ENCODE measurements around the gene EPHX1.

EPHX1 gene

GRCh38 chr1:225849925-225850324, 40.0 kb downstream of the EPHX1 start:
- Histone ChIP-seq H2AFZ (ENCODE audit: low read depth, low read length) (no peak overlapping the region), H3K9me3 (ENCODE audit: insufficient read depth, low read length) (no peaks in the 10 kb centered on the region), H3K79me2 (ENCODE audit: low read length) (no peaks in the 10 kb centered on the region), H3K27ac (ENCODE audit: low read length) (peak overlapping the region; percentile 94), H3K36me3 (replicated peaks; ENCODE audit: low read depth, low read length) (peaks cover 49% of the 10 kb centered on the region), H3K4me3 (ENCODE audit: low read length) (no peak overlapping the region), H3K4me1 (ENCODE audit: low read length) (peaks cover 70% of the 10 kb centered on the region), H3K9ac (ENCODE audit: low read length) (no peak overlapping the region), H4K20me1 (ENCODE audit: insufficient read depth, low read length) (no peaks in the 10 kb centered on the region), H3K27me3 (ENCODE audit: low read depth, low read length) (no peaks in the 10 kb centered on the region), H3K4me2 (ENCODE audit: low read length) (no peak overlapping the region)
- no peak for TF ChIP-seq EZH2phosphoT487 (IDR thresholded peaks at IDR 0.05; ENCODE audit: low read depth)
- TF ChIP-seq, protein P1, sequence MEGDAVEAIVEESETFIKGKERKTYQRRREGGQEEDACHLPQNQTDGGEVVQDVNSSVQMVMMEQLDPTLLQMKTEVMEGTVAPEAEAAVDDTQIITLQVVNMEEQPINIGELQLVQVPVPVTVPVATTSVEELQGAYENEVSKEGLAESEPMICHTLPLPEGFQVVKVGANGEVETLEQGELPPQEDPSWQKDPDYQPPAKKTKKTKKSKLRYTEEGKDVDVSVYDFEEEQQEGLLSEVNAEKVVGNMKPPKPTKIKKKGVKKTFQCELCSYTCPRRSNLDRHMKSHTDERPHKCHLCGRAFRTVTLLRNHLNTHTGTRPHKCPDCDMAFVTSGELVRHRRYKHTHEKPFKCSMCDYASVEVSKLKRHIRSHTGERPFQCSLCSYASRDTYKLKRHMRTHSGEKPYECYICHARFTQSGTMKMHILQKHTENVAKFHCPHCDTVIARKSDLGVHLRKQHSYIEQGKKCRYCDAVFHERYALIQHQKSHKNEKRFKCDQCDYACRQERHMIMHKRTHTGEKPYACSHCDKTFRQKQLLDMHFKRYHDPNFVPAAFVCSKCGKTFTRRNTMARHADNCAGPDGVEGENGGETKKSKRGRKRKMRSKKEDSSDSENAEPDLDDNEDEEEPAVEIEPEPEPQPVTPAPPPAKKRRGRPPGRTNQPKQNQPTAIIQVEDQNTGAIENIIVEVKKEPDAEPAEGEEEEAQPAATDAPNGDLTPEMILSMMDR (IDR thresholded peaks at IDR 0.05; ENCODE audit: low read depth, low read length) = no peak

GRCh38 chr1:225850370-225850769, 40.4 kb downstream of the EPHX1 start:
- H3K4me3 ChIP-seq (ENCODE audit: low read length) = no peak overlapping the region
- no peaks in the 10 kb centered on the region for H3K9me3 ChIP-seq (ENCODE audit: insufficient read depth, low read length)
- H3K27ac ChIP-seq (ENCODE audit: low read length) = peak overlapping the region; percentile 94
- TF ChIP-seq EZH2phosphoT487 (IDR thresholded peaks at IDR 0.05; ENCODE audit: low read depth) = no peak
- TF ChIP-seq, protein P1 (IDR thresholded peaks at IDR 0.05; ENCODE audit: low read depth, low read length) = no peak
- no peak overlapping the region for H3K9ac ChIP-seq (ENCODE audit: low read length)
- H3K4me1 ChIP-seq (ENCODE audit: low read length) = peaks cover 70% of the 10 kb centered on the region
- peaks cover 49% of the 10 kb centered on the region for H3K36me3 ChIP-seq (replicated peaks; ENCODE audit: low read depth, low read length)
- H3K79me2 ChIP-seq (ENCODE audit: low read length) = no peaks in the 10 kb centered on the region
- no peak overlapping the region for H3K4me2 ChIP-seq (ENCODE audit: low read length)
- no peaks in the 10 kb centered on the region for H4K20me1 ChIP-seq (ENCODE audit: insufficient read depth, low read length)
- H2AFZ ChIP-seq (ENCODE audit: low read depth, low read length) = no peak overlapping the region
- no peaks in the 10 kb centered on the region for H3K27me3 ChIP-seq (ENCODE audit: low read depth, low read length)

GRCh38 chr1:225851805-225852204, 41.9 kb downstream of the EPHX1 start:
- H3K79me2 ChIP-seq (ENCODE audit: low read length) = no peaks in the 10 kb centered on the region
- H3K9ac ChIP-seq (ENCODE audit: low read length) = peak overlapping the region; percentile 25; the same call in 1 of the 2 replicates
- H2AFZ ChIP-seq (ENCODE audit: low read depth, low read length) = no peak overlapping the region
- peak overlapping the region; percentile 70 for H3K27ac ChIP-seq (ENCODE audit: low read length)
- H3K4me2 ChIP-seq (ENCODE audit: low read length) = peak overlapping the region; percentile 8
- no peaks in the 10 kb centered on the region for H3K9me3 ChIP-seq (ENCODE audit: insufficient read depth, low read length)
- H3K4me3 ChIP-seq (ENCODE audit: low read length) = no peak overlapping the region
- peaks cover 51% of the 10 kb centered on the region for H3K36me3 ChIP-seq (replicated peaks; ENCODE audit: low read depth, low read length)
- H4K20me1 ChIP-seq (ENCODE audit: insufficient read depth, low read length) = no peaks in the 10 kb centered on the region
- no peaks in the 10 kb centered on the region for H3K27me3 ChIP-seq (ENCODE audit: low read depth, low read length)
- TF ChIP-seq, protein P1 (IDR thresholded peaks at IDR 0.05; ENCODE audit: low read depth, low read length) = no peak
- no peak for TF ChIP-seq EZH2phosphoT487 (IDR thresholded peaks at IDR 0.05; ENCODE audit: low read depth)
- H3K4me1 ChIP-seq (ENCODE audit: low read length) = peaks cover 60% of the 10 kb centered on the region

GRCh38 chr1:225852413-225853124, 42.6 kb downstream of the EPHX1 start:
- no peaks in the 10 kb centered on the region for H3K27me3 ChIP-seq (ENCODE audit: low read depth, low read length)
- no peaks in the 10 kb centered on the region for H3K79me2 ChIP-seq (ENCODE audit: low read length)
- TF ChIP-seq EZH2phosphoT487 (IDR thresholded peaks at IDR 0.05; ENCODE audit: low read depth) = no peak
- TF ChIP-seq, protein P1 (IDR thresholded peaks at IDR 0.05; ENCODE audit: low read depth, low read length) = no peak
- no peaks in the 10 kb centered on the region for H4K20me1 ChIP-seq (ENCODE audit: insufficient read depth, low read length)
- peaks cover 52% of the 10 kb centered on the region for H3K4me1 ChIP-seq (ENCODE audit: low read length)
- peaks cover 50% of the 10 kb centered on the region for H3K36me3 ChIP-seq (replicated peaks; ENCODE audit: low read depth, low read length)
- H3K9ac ChIP-seq (ENCODE audit: low read length) = peak overlapping the region; percentile 25; the same call in 1 of the 2 replicates
- H3K4me2 ChIP-seq (ENCODE audit: low read length) = peak overlapping the region; percentile 8; the same call in 1 of the 2 replicates
- H2AFZ ChIP-seq (ENCODE audit: low read depth, low read length) = no peak overlapping the region
- no peak overlapping the region; the same call in 1 of the 2 replicates for H3K4me3 ChIP-seq (ENCODE audit: low read length)
- H3K9me3 ChIP-seq (ENCODE audit: insufficient read depth, low read length) = no peaks in the 10 kb centered on the region
- peak overlapping the region; percentile 70 for H3K27ac ChIP-seq (ENCODE audit: low read length)

All from OCI-LY3 (cell line).